ENCODE data around the gene DGKD.

The DGKD gene

GRCh38 chr2:233464531-233465240 is 110.4 kb downstream of the DGKD start:
- no peak for DNase-seq

- no peak for DNase-seq
Observed at GRCh38 chr2:233466991-233467603, 112.8 kb downstream of the DGKD start.

GRCh38 chr2:233468047-233468740 is 113.9 kb downstream of the DGKD start:
- DNase-seq: no peak

- no peak for DNase-seq
Observed at GRCh38 chr2:233468741-233469110, 114.4 kb downstream of the DGKD start.

GRCh38 chr2:233469261-233470010 is 115.1 kb downstream of the DGKD start:
- no peak for DNase-seq

- no peak for DNase-seq
Observed at GRCh38 chr2:233470011-233470687, 115.9 kb downstream of the DGKD start.

GRCh38 chr2:233470839-233471238 is 116.5 kb downstream of the DGKD start:
- no peak for DNase-seq

- no peak for DNase-seq
Observed at GRCh38 chr2:233471291-233472035, 117.2 kb downstream of the DGKD start.

- no peak for DNase-seq
Observed at GRCh38 chr2:233473386-233473791, 119.1 kb downstream of the DGKD start.

- no peak for DNase-seq
Observed at GRCh38 chr2:233473878-233474277, 119.6 kb downstream of the DGKD start.

GRCh38 chr2:233474308-233475160 is 120.2 kb downstream of the DGKD start:
- DNase-seq: no peak

GRCh38 chr2:233476063-233476410 is 121.7 kb downstream of the DGKD start:
- no peak for DNase-seq

- no peak for DNase-seq
Observed at GRCh38 chr2:233476651-233477547, 122.6 kb downstream of the DGKD start.

- DNase-seq: no peak
Observed at GRCh38 chr2:233477548-233478433, 123.5 kb downstream of the DGKD start.

- DNase-seq: no peak
Observed at GRCh38 chr2:233479616-233480489, 125.6 kb downstream of the DGKD start.

- peak; percentile 43 for DNase-seq
Observed at GRCh38 chr2:233480490-233481202, 126.4 kb downstream of the DGKD start.
